ENCODE results near the gene PIN4. TPM values are rescaled to one million over a fixed set of nuclear protein-coding genes. Genes with fewer than 3 reads are reported as not detected.

Gene PIN4
- polyA plus RNA-seq, 1 donor (not counting 4 experiments of a cell fraction or from before 2014, with no cell fraction given), result 31.0 TPM

- FAIRE-seq, result no peak
- Histone ChIP-seq H3K4me1 (ENCODE audit: control insufficient read depth, extremely low read depth, insufficient read depth, low read length) (peaks cover 20% of the 10 kb centered on the region), H3K9ac (ENCODE audit: control insufficient read depth, extremely low read depth, insufficient read depth, low read length) (no peak overlapping the region), H3K79me2 (ENCODE audit: control insufficient read depth, insufficient read depth, low read length) (no peaks in the 10 kb centered on the region), H2AFZ (ENCODE audit: control insufficient read depth, low read length) (no peak overlapping the region), H3K27me3 (ENCODE audit: control insufficient read depth, extremely low read depth, insufficient read depth, low read length) (peaks cover 4% of the 10 kb centered on the region), H3K4me2 (ENCODE audit: control insufficient read depth, extremely low read depth, insufficient read depth, low read depth, low read length) (no peak overlapping the region), H3K4me3 (ENCODE audit: control insufficient read depth in 2 of 3, extremely low read depth in 1 of 3, insufficient read depth in 2 of 3, low read depth in 1 of 3, low read length in 3 of 3) (no peak overlapping the region), H3K9me3 (ENCODE audit: control insufficient read depth, low read depth, low read length) (no peaks in the 10 kb centered on the region), H4K20me1 (ENCODE audit: control insufficient read depth, extremely low read depth, insufficient read depth, low read length) (no peaks in the 10 kb centered on the region), H3K27ac (ENCODE audit: control insufficient read depth, insufficient read depth, low read length) (no peak overlapping the region), H3K36me3 (ENCODE audit: control insufficient read depth in 2 of 2, extremely low read depth in 1 of 2, insufficient read depth in 2 of 2, low read length in 2 of 2) (no peaks in the 10 kb centered on the region), H3K9me1 (ENCODE audit: control insufficient read depth, extremely low read depth, insufficient read depth, low read length) (no peaks in the 10 kb centered on the region)
- dilution Hi-C loops (cut with MboI; ENCODE audit: extremely low pct_ligation_motif_present, low sequenced_read_pairs), result no loop called here
- TF ChIP-seq EZH2 (IDR thresholded peaks at IDR 0.05; ENCODE audit: low read length) (no peak), CTCF (optimal IDR thresholded peaks at IDR 0.05 in 1 of 3, IDR thresholded peaks at IDR 0.05 in 1 of 3, conservative IDR thresholded peaks at IDR 0.05 in 1 of 3; ENCODE audit: extremely low read depth in 1 of 3, insufficient read depth in 2 of 3, low read length in 3 of 3) (no peak)
- DNase-seq (ENCODE audit: low read depth, low spot score), result no peak
Measured at GRCh38 chrX:72203421-72203820, 21.9 kb downstream of the PIN4 start.

- Histone ChIP-seq H3K4me1 (ENCODE audit: control insufficient read depth, extremely low read depth, insufficient read depth, low read length) (peaks cover 20% of the 10 kb centered on the region), H3K4me3 (ENCODE audit: control insufficient read depth in 2 of 3, extremely low read depth in 1 of 3, insufficient read depth in 2 of 3, low read depth in 1 of 3, low read length in 3 of 3) (no peak overlapping the region), H3K36me3 (ENCODE audit: control insufficient read depth in 2 of 2, extremely low read depth in 1 of 2, insufficient read depth in 2 of 2, low read length in 2 of 2) (no peaks in the 10 kb centered on the region), H3K27me3 (ENCODE audit: control insufficient read depth, extremely low read depth, insufficient read depth, low read length) (peaks cover 4% of the 10 kb centered on the region), H3K4me2 (ENCODE audit: control insufficient read depth, extremely low read depth, insufficient read depth, low read depth, low read length) (no peak overlapping the region), H2AFZ (ENCODE audit: control insufficient read depth, low read length) (no peak overlapping the region), H3K9me1 (ENCODE audit: control insufficient read depth, extremely low read depth, insufficient read depth, low read length) (no peaks in the 10 kb centered on the region), H4K20me1 (ENCODE audit: control insufficient read depth, extremely low read depth, insufficient read depth, low read length) (no peaks in the 10 kb centered on the region), H3K9me3 (ENCODE audit: control insufficient read depth, low read depth, low read length) (no peaks in the 10 kb centered on the region), H3K27ac (ENCODE audit: control insufficient read depth, insufficient read depth, low read length) (no peak overlapping the region), H3K9ac (ENCODE audit: control insufficient read depth, extremely low read depth, insufficient read depth, low read length) (no peak overlapping the region), H3K79me2 (ENCODE audit: control insufficient read depth, insufficient read depth, low read length) (peaks cover 2% of the 10 kb centered on the region)
- no peak for FAIRE-seq
- TF ChIP-seq EZH2 (IDR thresholded peaks at IDR 0.05; ENCODE audit: low read length), result no peak
- no peak for TF ChIP-seq CTCF (optimal IDR thresholded peaks at IDR 0.05 in 1 of 3, IDR thresholded peaks at IDR 0.05 in 1 of 3, conservative IDR thresholded peaks at IDR 0.05 in 1 of 3; ENCODE audit: extremely low read depth in 1 of 3, insufficient read depth in 2 of 3, low read length in 3 of 3)
- dilution Hi-C loops (cut with MboI; ENCODE audit: extremely low pct_ligation_motif_present, low sequenced_read_pairs), result no loop called here
- DNase-seq (ENCODE audit: low read depth, low spot score), result no peak
Measured at GRCh38 chrX:72205706-72206105, 24.1 kb downstream of the PIN4 start.

All from keratinocyte (primary cell).